Sigmoid colon (tissue), 4 donors: ENCODE measurements around the gene PDZD4.
A peak's percentile ranks its signal among the peaks of the same experiment; 100 is the strongest.

Experiments
- POLR2A ChIP-seq, 2 donors: fragments of 450-650 bp; IDR thresholded peaks; one replicate each; pipeline ENCODE4 v1.6.1; 2016; ENCODE audit warnings: antibody characterized with exemption in 2 of 2, mild to moderate bottlenecking in 2 of 2, moderate library complexity in 2 of 2
- POLR2AphosphoS5 ChIP-seq, 4 donors: sonication (generic); formaldehyde crosslinking; IDR thresholded peaks; one replicate each; pipeline ENCODE4 v1.6.1; 2017; ENCODE audit warnings: antibody characterized with exemption in 4 of 4
- TF ChIP-seq, protein P1 (sequence below), 4 experiments: fragments of 450-650 bp in 3 of 4; fragments of 200-600 bp in 1 of 4; IDR thresholded peaks; one replicate each; pipeline ENCODE4 v1.5.1; 2016 to 2019; ENCODE audit warnings: antibody characterized with exemption in 4 of 4, mild to moderate bottlenecking in 3 of 4, moderate library complexity in 2 of 4

DNA sequence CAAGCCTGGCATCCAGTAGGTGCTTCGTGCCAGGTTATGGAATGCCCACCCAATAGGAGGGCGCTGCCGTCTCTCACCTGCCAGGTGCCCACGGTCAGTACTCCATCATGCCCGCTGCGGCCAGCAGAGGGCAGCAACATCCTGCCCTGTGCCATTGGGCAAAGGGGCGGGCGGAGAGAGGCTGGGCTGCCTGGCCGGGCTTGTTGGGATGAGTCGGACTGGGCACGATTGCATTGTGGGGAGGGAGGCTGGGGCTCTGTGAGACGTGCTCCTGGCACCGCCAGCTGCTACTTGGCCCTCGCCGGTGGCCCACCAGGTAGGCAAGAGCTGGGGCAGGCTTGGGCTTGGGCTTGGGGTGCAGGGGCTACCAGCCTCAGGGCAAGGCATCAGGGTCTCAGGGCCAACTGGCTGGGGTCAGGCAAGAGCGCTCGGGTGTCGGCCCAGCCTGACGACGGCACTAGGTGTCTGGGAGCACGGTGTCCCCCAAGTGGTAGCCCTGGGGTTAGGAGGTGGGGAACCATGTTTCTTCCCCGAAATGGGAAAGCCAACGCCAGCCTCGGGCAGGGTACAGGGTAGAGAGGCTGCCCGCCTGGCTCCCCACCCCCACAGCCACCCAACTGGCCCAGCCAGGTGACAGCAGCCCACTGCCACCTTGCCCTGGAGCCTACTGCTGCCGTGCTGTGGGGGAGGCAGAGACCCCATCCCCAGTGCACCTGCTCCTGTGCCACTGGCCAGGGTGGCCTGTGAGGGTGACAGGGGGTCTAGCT, 66.2 kb downstream of the PDZD4 start, which contains the start of gene PLXNB3:
- TF ChIP-seq POLR2A (IDR thresholded peaks at IDR 0.05) (peak in 1 of 2 donors; percentile 22), POLR2AphosphoS5 (IDR thresholded peaks at IDR 0.05) (peak; percentile 55 to 80 (median 71))
- TF ChIP-seq, protein P1, sequence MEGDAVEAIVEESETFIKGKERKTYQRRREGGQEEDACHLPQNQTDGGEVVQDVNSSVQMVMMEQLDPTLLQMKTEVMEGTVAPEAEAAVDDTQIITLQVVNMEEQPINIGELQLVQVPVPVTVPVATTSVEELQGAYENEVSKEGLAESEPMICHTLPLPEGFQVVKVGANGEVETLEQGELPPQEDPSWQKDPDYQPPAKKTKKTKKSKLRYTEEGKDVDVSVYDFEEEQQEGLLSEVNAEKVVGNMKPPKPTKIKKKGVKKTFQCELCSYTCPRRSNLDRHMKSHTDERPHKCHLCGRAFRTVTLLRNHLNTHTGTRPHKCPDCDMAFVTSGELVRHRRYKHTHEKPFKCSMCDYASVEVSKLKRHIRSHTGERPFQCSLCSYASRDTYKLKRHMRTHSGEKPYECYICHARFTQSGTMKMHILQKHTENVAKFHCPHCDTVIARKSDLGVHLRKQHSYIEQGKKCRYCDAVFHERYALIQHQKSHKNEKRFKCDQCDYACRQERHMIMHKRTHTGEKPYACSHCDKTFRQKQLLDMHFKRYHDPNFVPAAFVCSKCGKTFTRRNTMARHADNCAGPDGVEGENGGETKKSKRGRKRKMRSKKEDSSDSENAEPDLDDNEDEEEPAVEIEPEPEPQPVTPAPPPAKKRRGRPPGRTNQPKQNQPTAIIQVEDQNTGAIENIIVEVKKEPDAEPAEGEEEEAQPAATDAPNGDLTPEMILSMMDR (IDR thresholded peaks at IDR 0.05), result peak; percentile 56 to 91 (median 66)
